ENCODE data around the gene PXT1. TPM values are rescaled to one million over a fixed set of nuclear protein-coding genes. Genes with fewer than 3 reads are reported as not detected.

Gene PXT1
- total RNA-seq (under 0.01 and 0.26 TPM in 2 replicates), polyA plus RNA-seq (0.03 TPM in 2 replicates), polyA minus RNA-seq (ENCODE audit: low replicate concordance) (not detected in 2 replicates)
- polyA plus RNA-seq (2012), result not detected in 2 replicates

- TF ChIP-seq, protein P1, sequence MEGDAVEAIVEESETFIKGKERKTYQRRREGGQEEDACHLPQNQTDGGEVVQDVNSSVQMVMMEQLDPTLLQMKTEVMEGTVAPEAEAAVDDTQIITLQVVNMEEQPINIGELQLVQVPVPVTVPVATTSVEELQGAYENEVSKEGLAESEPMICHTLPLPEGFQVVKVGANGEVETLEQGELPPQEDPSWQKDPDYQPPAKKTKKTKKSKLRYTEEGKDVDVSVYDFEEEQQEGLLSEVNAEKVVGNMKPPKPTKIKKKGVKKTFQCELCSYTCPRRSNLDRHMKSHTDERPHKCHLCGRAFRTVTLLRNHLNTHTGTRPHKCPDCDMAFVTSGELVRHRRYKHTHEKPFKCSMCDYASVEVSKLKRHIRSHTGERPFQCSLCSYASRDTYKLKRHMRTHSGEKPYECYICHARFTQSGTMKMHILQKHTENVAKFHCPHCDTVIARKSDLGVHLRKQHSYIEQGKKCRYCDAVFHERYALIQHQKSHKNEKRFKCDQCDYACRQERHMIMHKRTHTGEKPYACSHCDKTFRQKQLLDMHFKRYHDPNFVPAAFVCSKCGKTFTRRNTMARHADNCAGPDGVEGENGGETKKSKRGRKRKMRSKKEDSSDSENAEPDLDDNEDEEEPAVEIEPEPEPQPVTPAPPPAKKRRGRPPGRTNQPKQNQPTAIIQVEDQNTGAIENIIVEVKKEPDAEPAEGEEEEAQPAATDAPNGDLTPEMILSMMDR (conservative IDR thresholded peaks at IDR 0.05 in 1 of 2, IDR thresholded peaks at IDR 0.05 in 1 of 2; ENCODE audit: low read depth in 1 of 2, low read length in 2 of 2), result no peak
- TF ChIP-seq EZH2 (IDR thresholded peaks at IDR 0.05; ENCODE audit: low read length, missing control alignments), result no peak
- H3K4me1 ChIP-seq (ENCODE audit: control insufficient read depth, extremely low read depth, insufficient read depth, low read length), result peaks cover 8% of the 10 kb centered on the region
- peak within 1 kb of the TSS; percentile 78 for H2AFZ ChIP-seq (ENCODE audit: low read length)
- H3K79me2 ChIP-seq (ENCODE audit: control insufficient read depth, insufficient read depth, low read length), result peaks cover 45% of the 10 kb centered on the region
- peak; percentile 86 to 90 for DNase-seq (ENCODE audit: low read depth in 2 of 2)
- no peaks in the 10 kb centered on the region for H3K36me3 ChIP-seq (ENCODE audit: control insufficient read depth, insufficient read depth, low read length)
- H3K27me3 ChIP-seq (ENCODE audit: control insufficient read depth, insufficient read depth, low read length), result no peaks in the 10 kb centered on the region
- no peaks in the 10 kb centered on the region for H3K9me3 ChIP-seq (ENCODE audit: control insufficient read depth, insufficient read depth, low read depth, low read length)
- H3K27ac ChIP-seq (ENCODE audit: insufficient read depth, low read length), result peak within 1 kb of the TSS; percentile 97
- H4K20me1 ChIP-seq (ENCODE audit: control insufficient read depth, extremely low read depth, insufficient read depth, low read length), result no peaks in the 10 kb centered on the region
- peak within 1 kb of the TSS; percentile 91 to 94 (median 94) for H3K4me3 ChIP-seq (replicated peaks in 1 of 4; ENCODE audit: control extremely low read depth in 1 of 4, insufficient read depth in 1 of 4, low read depth in 3 of 4, low read length in 4 of 4)
- peak within 1 kb of the TSS; percentile 98 for H3K9ac ChIP-seq (ENCODE audit: insufficient read depth, low read length)
- peak within 1 kb of the TSS; percentile 84 for H3K4me2 ChIP-seq (ENCODE audit: extremely low read depth, insufficient read depth, low read length)
Measured at GRCh38 chr6:36442671-36443470, at the start of gene PXT1, which contains the start of gene KCTD20. TSS of gene PXT1 (minus strand) at chr6:36442854. CDS start at chr6:36426082, 16,772 bp downstream. TSS of gene KCTD20 (plus strand) at chr6:36443000. CDS start at chr6:36470098, 27,098 bp downstream.

- Histone ChIP-seq H3K4me3 (replicated peaks in 1 of 4; ENCODE audit: control extremely low read depth in 1 of 4, insufficient read depth in 1 of 4, low read depth in 3 of 4, low read length in 4 of 4) (no peak overlapping the region), H3K27me3 (ENCODE audit: control insufficient read depth, insufficient read depth, low read length) (no peaks in the 10 kb centered on the region), H3K4me1 (ENCODE audit: control insufficient read depth, extremely low read depth, insufficient read depth, low read length) (no peaks in the 10 kb centered on the region), H3K9me3 (ENCODE audit: control insufficient read depth, insufficient read depth, low read depth, low read length) (no peaks in the 10 kb centered on the region), H3K79me2 (ENCODE audit: control insufficient read depth, insufficient read depth, low read length) (no peaks in the 10 kb centered on the region), H3K9ac (ENCODE audit: insufficient read depth, low read length) (no peak overlapping the region), H3K36me3 (ENCODE audit: control insufficient read depth, insufficient read depth, low read length) (peaks cover 9% of the 10 kb centered on the region), H2AFZ (ENCODE audit: low read length) (no peak overlapping the region), H3K4me2 (ENCODE audit: extremely low read depth, insufficient read depth, low read length) (no peak overlapping the region), H3K27ac (ENCODE audit: insufficient read depth, low read length) (no peak overlapping the region), H4K20me1 (ENCODE audit: control insufficient read depth, extremely low read depth, insufficient read depth, low read length) (no peaks in the 10 kb centered on the region)
- DNase-seq (ENCODE audit: low read depth in 2 of 2), result no peak
- TF ChIP-seq EZH2 (IDR thresholded peaks at IDR 0.05; ENCODE audit: low read length, missing control alignments), result no peak
- TF ChIP-seq, protein P1 (conservative IDR thresholded peaks at IDR 0.05 in 1 of 2, IDR thresholded peaks at IDR 0.05 in 1 of 2; ENCODE audit: low read depth in 1 of 2, low read length in 2 of 2), result no peak
Measured at GRCh38 chr6:36492092-36492491, 49.4 kb upstream of the PXT1 start.

GRCh38 chr6:36491378-36491965, 48.8 kb upstream of the PXT1 start:
- no peaks in the 10 kb centered on the region for H3K27me3 ChIP-seq (ENCODE audit: control insufficient read depth, insufficient read depth, low read length)
- H3K36me3 ChIP-seq (ENCODE audit: control insufficient read depth, insufficient read depth, low read length), result peaks cover 11% of the 10 kb centered on the region
- no peaks in the 10 kb centered on the region for H3K9me3 ChIP-seq (ENCODE audit: control insufficient read depth, insufficient read depth, low read depth, low read length)
- no peaks in the 10 kb centered on the region for H4K20me1 ChIP-seq (ENCODE audit: control insufficient read depth, extremely low read depth, insufficient read depth, low read length)
- TF ChIP-seq, protein P1 (conservative IDR thresholded peaks at IDR 0.05 in 1 of 2, IDR thresholded peaks at IDR 0.05 in 1 of 2; ENCODE audit: low read depth in 1 of 2, low read length in 2 of 2), result no peak
- TF ChIP-seq EZH2 (IDR thresholded peaks at IDR 0.05; ENCODE audit: low read length, missing control alignments), result no peak
- no peaks in the 10 kb centered on the region for H3K79me2 ChIP-seq (ENCODE audit: control insufficient read depth, insufficient read depth, low read length)
- no peak overlapping the region for H3K27ac ChIP-seq (ENCODE audit: insufficient read depth, low read length)
- H3K4me2 ChIP-seq (ENCODE audit: extremely low read depth, insufficient read depth, low read length), result no peak overlapping the region
- no peak overlapping the region for H2AFZ ChIP-seq (ENCODE audit: low read length)
- DNase-seq (ENCODE audit: low read depth in 2 of 2), result peak in 1 of 2 donors; percentile 37
- no peak overlapping the region for H3K4me3 ChIP-seq (replicated peaks in 1 of 4; ENCODE audit: control extremely low read depth in 1 of 4, insufficient read depth in 1 of 4, low read depth in 3 of 4, low read length in 4 of 4)
- no peak overlapping the region for H3K9ac ChIP-seq (ENCODE audit: insufficient read depth, low read length)
- H3K4me1 ChIP-seq (ENCODE audit: control insufficient read depth, extremely low read depth, insufficient read depth, low read length), result no peaks in the 10 kb centered on the region

Measured in fibroblast of lung (primary cell).